ENCODE data around the gene CSE1L. TPM values are rescaled to one million over a fixed set of nuclear protein-coding genes. Genes with fewer than 3 reads are reported as not detected.
A peak's percentile ranks its signal among the peaks of the same experiment; 100 is the strongest.
"Not testable (repeated sequence)": the region's sequence is repeated elsewhere in the genome, so short reads cannot be mapped to it uniquely, and the experiment has no call there.

Gene CSE1L
- total and polyA plus RNA-seq, 2 experiments from 2014 or later, result 163 to 326 TPM

GRCh38 chr20:49133571-49133970, 87.5 kb downstream of the CSE1L start (continued):
- TF ChIP-seq REST (IDR thresholded peaks at IDR 0.05; ENCODE audit: unreplicated experiment) (no peak), CTCF (conservative IDR thresholded peaks at IDR 0.05; ENCODE audit: low read depth in 2 of 2) (no peak)

- not testable (repeated sequence) for H3K4me2 ChIP-seq; H3K27ac Mint-ChIP-seq; DNase-seq (ENCODE audit: low spot score); H2AFZ ChIP-seq; H3K4me1 ChIP-seq (ENCODE audit: insufficient read depth); H3K9me3 Mint-ChIP-seq; H3K4me3 ChIP-seq; H3K9me2 ChIP-seq (ENCODE audit: insufficient read depth); H3F3A ChIP-seq (replicated peaks; ENCODE audit: low read depth); H3K4me3 Mint-ChIP-seq; H3K27me3 ChIP-seq (ENCODE audit: insufficient read depth); H3K27me3 Mint-ChIP-seq (ENCODE audit: insufficient read depth, low read depth, poor library complexity); ATAC-seq
- Histone ChIP-seq H3K27ac (ENCODE audit: low read depth) (peak overlapping the region; percentile 76; the same call in 1 of the 2 replicates), H3K36me3 (ENCODE audit: insufficient read depth) (peaks cover 28% of the 10 kb centered on the region), H3K79me2 (replicated peaks; ENCODE audit: insufficient read depth) (peaks cover 43% of the 10 kb centered on the region), H4K20me1 (replicated peaks; ENCODE audit: insufficient read depth) (peaks cover 25% of the 10 kb centered on the region)
- Mint-ChIP-seq H3K36me3 (ENCODE audit: low read depth) (peaks cover 55% of the 10 kb centered on the region), H3K4me1 (peaks cover 11% of the 10 kb centered on the region; the same call in 2 of the 3 replicates)
Measured at GRCh38 chr20:49134797-49135196, 88.7 kb downstream of the CSE1L start.

- DNase-seq (ENCODE audit: low spot score), result no peak
- Mint-ChIP-seq H3K36me3 (ENCODE audit: low read depth) (peaks cover 42% of the 10 kb centered on the region), H3K4me1 (peaks cover 11% of the 10 kb centered on the region; the same call in 2 of the 3 replicates), H3K27ac (no peak overlapping the region), H3K9me3 (no peaks in the 10 kb centered on the region), H3K27me3 (ENCODE audit: insufficient read depth, low read depth, poor library complexity) (no peaks in the 10 kb centered on the region), H3K4me3 (no peak overlapping the region)
- Histone ChIP-seq H3K4me3 (no peak overlapping the region), H3K9me2 (ENCODE audit: insufficient read depth) (no peaks in the 10 kb centered on the region), H3F3A (replicated peaks; ENCODE audit: low read depth) (peaks cover 4% of the 10 kb centered on the region; the same call in 1 of the 2 replicates), H3K4me1 (ENCODE audit: insufficient read depth) (peaks cover 3% of the 10 kb centered on the region; the same call in 1 of the 2 replicates), H3K27me3 (ENCODE audit: insufficient read depth) (no peaks in the 10 kb centered on the region), H3K4me2 (no peak overlapping the region), H4K20me1 (replicated peaks; ENCODE audit: insufficient read depth) (peaks cover 22% of the 10 kb centered on the region; the same call in 1 of the 2 replicates), H2AFZ (no peak overlapping the region), H3K79me2 (replicated peaks; ENCODE audit: insufficient read depth) (peaks cover 33% of the 10 kb centered on the region), H3K27ac (ENCODE audit: low read depth) (no peak overlapping the region), H3K36me3 (ENCODE audit: insufficient read depth) (peaks cover 23% of the 10 kb centered on the region)
- no peak for ATAC-seq
- TF ChIP-seq ZNF462 (CRISPR knock-in tag; IDR thresholded peaks at IDR 0.05), result no peak
- TF ChIP-seq EZH2 (IDR thresholded peaks at IDR 0.05; ENCODE audit: low read depth, unreplicated experiment), result no peak
- no peak for TF ChIP-seq NANOG (IDR thresholded peaks at IDR 0.05; ENCODE audit: borderline replicate concordance)
- TF ChIP-seq EZH2phosphoT487 (IDR thresholded peaks at IDR 0.05; ENCODE audit: unreplicated experiment), result no peak
- no peak for TF ChIP-seq STAT1 (IDR thresholded peaks at IDR 0.05; ENCODE audit: unreplicated experiment)
Measured at GRCh38 chr20:49136817-49137571, 90.9 kb downstream of the CSE1L start.
